Measurements from ENCODE around the gene SMIM12.

DNA sequence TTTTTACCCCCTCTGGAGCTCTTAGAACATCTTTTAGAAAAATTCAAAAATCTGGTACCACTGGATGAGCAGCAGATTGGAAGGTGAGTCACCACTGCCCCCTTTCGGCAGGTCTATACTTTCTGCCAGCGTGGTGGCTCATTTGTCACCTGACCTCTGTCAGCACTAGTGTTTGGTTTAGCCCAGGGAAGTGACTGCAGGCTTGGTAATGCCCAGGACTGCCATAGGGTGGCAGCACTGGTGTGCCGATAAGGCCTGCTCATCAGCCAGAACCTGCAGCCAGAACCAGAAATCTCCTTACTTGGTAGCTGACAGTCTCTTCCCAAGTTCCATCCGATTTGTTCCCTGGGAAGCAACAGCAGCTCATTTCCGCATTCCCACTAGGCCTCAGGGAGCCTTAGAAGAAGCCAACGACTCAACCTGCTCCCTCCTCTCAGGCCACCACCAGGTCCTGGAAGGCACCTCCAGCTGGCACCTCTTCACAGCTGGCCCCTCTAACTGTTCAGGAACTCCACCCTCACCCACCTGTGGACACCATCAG, 6.8 kb downstream of the SMIM12 start:
- TF ChIP-seq, protein P1, sequence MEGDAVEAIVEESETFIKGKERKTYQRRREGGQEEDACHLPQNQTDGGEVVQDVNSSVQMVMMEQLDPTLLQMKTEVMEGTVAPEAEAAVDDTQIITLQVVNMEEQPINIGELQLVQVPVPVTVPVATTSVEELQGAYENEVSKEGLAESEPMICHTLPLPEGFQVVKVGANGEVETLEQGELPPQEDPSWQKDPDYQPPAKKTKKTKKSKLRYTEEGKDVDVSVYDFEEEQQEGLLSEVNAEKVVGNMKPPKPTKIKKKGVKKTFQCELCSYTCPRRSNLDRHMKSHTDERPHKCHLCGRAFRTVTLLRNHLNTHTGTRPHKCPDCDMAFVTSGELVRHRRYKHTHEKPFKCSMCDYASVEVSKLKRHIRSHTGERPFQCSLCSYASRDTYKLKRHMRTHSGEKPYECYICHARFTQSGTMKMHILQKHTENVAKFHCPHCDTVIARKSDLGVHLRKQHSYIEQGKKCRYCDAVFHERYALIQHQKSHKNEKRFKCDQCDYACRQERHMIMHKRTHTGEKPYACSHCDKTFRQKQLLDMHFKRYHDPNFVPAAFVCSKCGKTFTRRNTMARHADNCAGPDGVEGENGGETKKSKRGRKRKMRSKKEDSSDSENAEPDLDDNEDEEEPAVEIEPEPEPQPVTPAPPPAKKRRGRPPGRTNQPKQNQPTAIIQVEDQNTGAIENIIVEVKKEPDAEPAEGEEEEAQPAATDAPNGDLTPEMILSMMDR (IDR thresholded peaks at IDR 0.05; ENCODE audit: insufficient read depth, low read length, poor library complexity, severe bottlenecking) = peak; percentile 98
- no peak for TF ChIP-seq EZH2phosphoT487 (conservative IDR thresholded peaks at IDR 0.05; ENCODE audit: low read length)
